T-helper 1 cell treated with Interleukin-12 subunit alpha and Interleukin-12 subunit beta and Interleukin-4 antibody, amounts not matched to agents 30 μg/mL and 1 μg/mL, for 36 hours (primary cell): ENCODE data around the gene SRF.

Experiments
- H3K27ac Mint-ChIP-seq: one replicate; pipeline ENCODE4 v1.8.0; 2021; ENCODE audit warnings: mild to moderate bottlenecking, mixed read lengths
- H3K27me3 Mint-ChIP-seq: one replicate; pipeline ENCODE4 v1.8.0; 2021; ENCODE audit warnings: low read depth, mixed read lengths
- H3K36me3 Mint-ChIP-seq: one replicate; pipeline ENCODE4 v1.8.0; 2021; ENCODE audit warnings: low read depth, mixed read lengths
- H3K4me1 Mint-ChIP-seq: one replicate; pipeline ENCODE4 v1.8.0; 2021; ENCODE audit warnings: low read depth, mixed read lengths
- H3K4me3 Mint-ChIP-seq: one replicate; pipeline ENCODE4 v1.8.0; 2021; ENCODE audit warnings: mild to moderate bottlenecking, moderate library complexity, mixed read lengths
- H3K9me3 Mint-ChIP-seq: one replicate; pipeline ENCODE4 v1.8.0; 2021; ENCODE audit warnings: mixed read lengths

Gene SRF

GRCh38 chr6:43184268-43184985 lies 13.4 kb downstream of the SRF start:
- peak overlapping the region; percentile 58 for H3K27ac Mint-ChIP-seq
- H3K36me3 Mint-ChIP-seq, result peaks cover 21% of the 10 kb centered on the region
- peaks cover 37% of the 10 kb centered on the region for H3K4me1 Mint-ChIP-seq
- H3K27me3 Mint-ChIP-seq, result no peaks in the 10 kb centered on the region
- H3K9me3 Mint-ChIP-seq, result no peaks in the 10 kb centered on the region
- H3K4me3 Mint-ChIP-seq, result peak overlapping the region; percentile 27

- no peaks in the 10 kb centered on the region for H3K9me3 Mint-ChIP-seq
- H3K27ac Mint-ChIP-seq, result peak overlapping the region; percentile 69
- H3K27me3 Mint-ChIP-seq, result no peaks in the 10 kb centered on the region
- H3K4me1 Mint-ChIP-seq, result peaks cover 37% of the 10 kb centered on the region
- peaks cover 21% of the 10 kb centered on the region for H3K36me3 Mint-ChIP-seq
- H3K4me3 Mint-ChIP-seq, result peak overlapping the region; percentile 34
These were observed 14.4 kb downstream of the SRF start for GRCh38 chr6:43185391-43185985.

GRCh38 chr6:43186019-43186418 lies 14.9 kb downstream of the SRF start:
- no peak overlapping the region for H3K27ac Mint-ChIP-seq
- H3K4me3 Mint-ChIP-seq, result no peak overlapping the region

GRCh38 chr6:43186706-43187105 lies 15.6 kb downstream of the SRF start:
- Mint-ChIP-seq H3K27ac (no peak overlapping the region), H3K27me3 (no peaks in the 10 kb centered on the region), H3K4me3 (no peak overlapping the region), H3K4me1 (peaks cover 33% of the 10 kb centered on the region), H3K9me3 (no peaks in the 10 kb centered on the region), H3K36me3 (peaks cover 23% of the 10 kb centered on the region)

More at GRCh38 chr6:43186019-43186418, 14.9 kb downstream of the SRF start:
- peaks cover 39% of the 10 kb centered on the region for H3K4me1 Mint-ChIP-seq
- H3K27me3 Mint-ChIP-seq, result no peaks in the 10 kb centered on the region
- H3K36me3 Mint-ChIP-seq, result peaks cover 23% of the 10 kb centered on the region
- H3K9me3 Mint-ChIP-seq, result no peaks in the 10 kb centered on the region

- Mint-ChIP-seq H3K4me3 (no peak overlapping the region), H3K9me3 (no peaks in the 10 kb centered on the region), H3K4me1 (peaks cover 29% of the 10 kb centered on the region), H3K27me3 (no peaks in the 10 kb centered on the region), H3K36me3 (peaks cover 24% of the 10 kb centered on the region), H3K27ac (no peak overlapping the region)
These were observed 16.8 kb downstream of the SRF start for GRCh38 chr6:43187821-43188220.

- H3K27ac Mint-ChIP-seq, result no peak overlapping the region
- no peaks in the 10 kb centered on the region for H3K27me3 Mint-ChIP-seq
- no peak overlapping the region for H3K4me3 Mint-ChIP-seq
- no peaks in the 10 kb centered on the region for H3K9me3 Mint-ChIP-seq
- H3K36me3 Mint-ChIP-seq, result peaks cover 28% of the 10 kb centered on the region
- peaks cover 23% of the 10 kb centered on the region for H3K4me1 Mint-ChIP-seq
These were observed 17.4 kb downstream of the SRF start for GRCh38 chr6:43188426-43188825.

GRCh38 chr6:43189776-43190304 lies 18.8 kb downstream of the SRF start:
- Mint-ChIP-seq H3K9me3 (no peaks in the 10 kb centered on the region), H3K27ac (no peak overlapping the region), H3K4me1 (peaks cover 12% of the 10 kb centered on the region), H3K4me3 (no peak overlapping the region), H3K36me3 (peaks cover 27% of the 10 kb centered on the region), H3K27me3 (no peaks in the 10 kb centered on the region)

GRCh38 chr6:43192911-43193310 lies 21.8 kb downstream of the SRF start:
- H3K4me1 Mint-ChIP-seq, result peaks cover 3% of the 10 kb centered on the region
- H3K36me3 Mint-ChIP-seq, result peaks cover 30% of the 10 kb centered on the region
- H3K27me3 Mint-ChIP-seq, result no peaks in the 10 kb centered on the region
- no peak overlapping the region for H3K4me3 Mint-ChIP-seq
- no peaks in the 10 kb centered on the region for H3K9me3 Mint-ChIP-seq
- no peak overlapping the region for H3K27ac Mint-ChIP-seq

GRCh38 chr6:43193929-43194328 lies 22.9 kb downstream of the SRF start:
- H3K36me3 Mint-ChIP-seq, result peaks cover 24% of the 10 kb centered on the region
- no peak overlapping the region for H3K4me3 Mint-ChIP-seq
- H3K27me3 Mint-ChIP-seq, result no peaks in the 10 kb centered on the region
- no peaks in the 10 kb centered on the region for H3K9me3 Mint-ChIP-seq
- H3K27ac Mint-ChIP-seq, result no peak overlapping the region
- H3K4me1 Mint-ChIP-seq, result peaks cover 3% of the 10 kb centered on the region

GRCh38 chr6:43196337-43196736 lies 25.3 kb downstream of the SRF start:
- Mint-ChIP-seq H3K4me1 (no peaks in the 10 kb centered on the region), H3K4me3 (no peak overlapping the region), H3K27ac (no peak overlapping the region), H3K27me3 (no peaks in the 10 kb centered on the region), H3K9me3 (no peaks in the 10 kb centered on the region), H3K36me3 (peaks cover 34% of the 10 kb centered on the region)

- H3K27ac Mint-ChIP-seq, result no peak overlapping the region
- peaks cover 28% of the 10 kb centered on the region for H3K36me3 Mint-ChIP-seq
- H3K4me1 Mint-ChIP-seq, result no peaks in the 10 kb centered on the region
- H3K27me3 Mint-ChIP-seq, result no peaks in the 10 kb centered on the region
- H3K9me3 Mint-ChIP-seq, result no peaks in the 10 kb centered on the region
- no peak overlapping the region for H3K4me3 Mint-ChIP-seq
These were observed 28.8 kb downstream of the SRF start for GRCh38 chr6:43199912-43200311.

GRCh38 chr6:43200541-43200940 lies 29.5 kb downstream of the SRF start:
- H3K4me3 Mint-ChIP-seq, result no peak overlapping the region
- peaks cover 29% of the 10 kb centered on the region for H3K36me3 Mint-ChIP-seq
- H3K27me3 Mint-ChIP-seq, result no peaks in the 10 kb centered on the region
- no peaks in the 10 kb centered on the region for H3K9me3 Mint-ChIP-seq
- H3K27ac Mint-ChIP-seq, result no peak overlapping the region
- no peaks in the 10 kb centered on the region for H3K4me1 Mint-ChIP-seq

GRCh38 chr6:43202451-43202850 lies 31.4 kb downstream of the SRF start:
- no peaks in the 10 kb centered on the region for H3K27me3 Mint-ChIP-seq
- H3K4me3 Mint-ChIP-seq, result no peak overlapping the region
- peaks cover 30% of the 10 kb centered on the region for H3K36me3 Mint-ChIP-seq
- no peaks in the 10 kb centered on the region for H3K4me1 Mint-ChIP-seq
- no peaks in the 10 kb centered on the region for H3K9me3 Mint-ChIP-seq
- H3K27ac Mint-ChIP-seq, result no peak overlapping the region

GRCh38 chr6:43203029-43203717 lies 32.1 kb downstream of the SRF start:
- Mint-ChIP-seq H3K27me3 (no peaks in the 10 kb centered on the region), H3K4me1 (no peaks in the 10 kb centered on the region), H3K4me3 (no peak overlapping the region), H3K27ac (no peak overlapping the region), H3K36me3 (peaks cover 28% of the 10 kb centered on the region), H3K9me3 (no peaks in the 10 kb centered on the region)

- Mint-ChIP-seq H3K27ac (no peak overlapping the region), H3K36me3 (peaks cover 28% of the 10 kb centered on the region), H3K4me3 (no peak overlapping the region), H3K9me3 (no peaks in the 10 kb centered on the region), H3K27me3 (no peaks in the 10 kb centered on the region), H3K4me1 (no peaks in the 10 kb centered on the region)
These were observed 32.6 kb downstream of the SRF start for GRCh38 chr6:43203718-43204095.
